ENCODE results near the gene PIK3IP1. TPM values are rescaled to one million over a fixed set of nuclear protein-coding genes. Genes with fewer than 3 reads are reported as not detected.

PIK3IP1 gene
- total RNA-seq, 1 donor from 2014 or later: 15.1 TPM

DNA sequence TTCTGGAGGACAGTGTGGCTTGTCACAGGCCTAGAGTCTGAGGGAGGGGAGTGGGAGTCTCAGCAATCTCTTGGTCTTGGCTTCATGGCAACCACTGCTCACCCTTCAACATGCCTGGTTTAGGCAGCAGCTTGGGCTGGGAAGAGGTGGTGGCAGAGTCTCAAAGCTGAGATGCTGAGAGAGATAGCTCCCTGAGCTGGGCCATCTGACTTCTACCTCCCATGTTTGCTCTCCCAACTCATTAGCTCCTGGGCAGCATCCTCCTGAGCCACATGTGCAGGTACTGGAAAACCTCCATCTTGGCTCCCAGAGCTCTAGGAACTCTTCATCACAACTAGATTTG is 13.0 kb downstream of the PIK3IP1 start:
- DNase-seq (ENCODE audit: low read depth in 2 of 2): no peak

DNA sequence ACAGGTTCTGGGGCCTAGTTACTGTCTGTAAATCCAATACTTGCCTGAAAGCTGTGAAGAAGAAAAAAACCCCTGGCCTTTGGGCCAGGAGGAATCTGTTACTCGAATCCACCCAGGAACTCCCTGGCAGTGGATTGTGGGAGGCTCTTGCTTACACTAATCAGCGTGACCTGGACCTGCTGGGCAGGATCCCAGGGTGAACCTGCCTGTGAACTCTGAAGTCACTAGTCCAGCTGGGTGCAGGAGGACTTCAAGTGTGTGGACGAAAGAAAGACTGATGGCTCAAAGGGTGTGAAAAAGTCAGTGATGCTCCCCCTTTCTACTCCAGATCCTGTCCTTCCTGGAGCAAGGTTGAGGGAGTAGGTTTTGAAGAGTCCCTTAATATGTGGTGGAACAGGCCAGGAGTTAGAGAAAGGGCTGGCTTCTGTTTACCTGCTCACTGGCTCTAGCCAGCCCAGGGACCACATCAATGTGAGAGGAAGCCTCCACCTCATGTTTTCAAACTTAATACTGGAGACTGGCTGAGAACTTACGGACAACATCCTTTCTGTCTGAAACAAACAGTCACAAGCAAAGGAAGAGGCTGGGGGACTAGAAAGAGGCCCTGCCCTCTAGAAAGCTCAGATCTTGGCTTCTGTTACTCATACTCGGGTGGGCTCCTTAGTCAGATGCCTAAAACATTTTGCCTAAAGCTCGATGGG is 13.5 kb downstream of the PIK3IP1 start:
- no peak for DNase-seq (ENCODE audit: low read depth in 2 of 2)

DNA sequence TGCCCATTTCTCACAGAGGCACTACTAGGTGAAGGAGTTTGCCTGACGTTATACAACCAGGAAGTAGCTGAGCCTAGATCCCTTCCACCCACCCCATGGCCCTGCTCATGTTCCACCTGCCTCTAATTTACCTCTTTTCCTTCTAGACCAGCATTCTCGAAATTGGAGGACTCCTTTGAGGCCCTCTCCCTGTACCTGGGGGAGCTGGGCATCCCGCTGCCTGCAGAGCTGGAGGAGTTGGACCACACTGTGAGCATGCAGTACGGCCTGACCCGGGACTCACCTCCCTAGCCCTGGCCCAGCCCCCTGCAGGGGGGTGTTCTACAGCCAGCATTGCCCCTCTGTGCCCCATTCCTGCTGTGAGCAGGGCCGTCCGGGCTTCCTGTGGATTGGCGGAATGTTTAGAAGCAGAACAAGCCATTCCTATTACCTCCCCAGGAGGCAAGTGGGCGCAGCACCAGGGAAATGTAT is 14.1 kb downstream of the PIK3IP1 start:
- no peak for DNase-seq (ENCODE audit: low read depth in 2 of 2)

GRCh38 chr22:31277741-31278140 is 14.5 kb downstream of the PIK3IP1 start:
- DNase-seq (ENCODE audit: low read depth in 2 of 2): no peak

- DNase-seq (ENCODE audit: low read depth in 2 of 2): no peak
Measured at GRCh38 chr22:31276426-31277167, 15.7 kb downstream of the PIK3IP1 start.

GRCh38 chr22:31275576-31275975 is 16.7 kb downstream of the PIK3IP1 start:
- DNase-seq (ENCODE audit: low read depth in 2 of 2): no peak

- no peak for DNase-seq (ENCODE audit: low read depth in 2 of 2)
Measured at GRCh38 chr22:31275018-31275417, 17.3 kb downstream of the PIK3IP1 start.

DNA sequence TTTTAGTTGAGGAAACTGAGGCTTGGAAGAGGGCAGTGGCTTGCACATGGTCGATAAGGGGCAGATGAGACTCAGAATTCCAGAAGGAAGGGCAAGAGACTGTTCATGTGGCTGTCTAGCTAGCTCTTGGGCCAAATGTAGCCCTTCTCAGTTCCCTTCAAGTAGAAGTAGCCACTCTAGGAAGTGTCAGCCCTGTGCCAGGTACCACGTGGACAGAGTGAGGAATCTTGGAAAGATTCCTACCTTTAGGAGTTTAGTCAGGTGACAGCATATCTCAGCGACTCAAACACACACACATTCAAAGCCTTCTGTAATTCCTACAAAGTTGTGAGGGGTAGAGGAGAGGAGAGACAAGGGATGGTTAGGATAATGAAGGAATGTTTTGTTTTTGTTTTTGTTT is 18.3 kb downstream of the PIK3IP1 start:
- no peak for DNase-seq (ENCODE audit: low read depth in 2 of 2)

DNA sequence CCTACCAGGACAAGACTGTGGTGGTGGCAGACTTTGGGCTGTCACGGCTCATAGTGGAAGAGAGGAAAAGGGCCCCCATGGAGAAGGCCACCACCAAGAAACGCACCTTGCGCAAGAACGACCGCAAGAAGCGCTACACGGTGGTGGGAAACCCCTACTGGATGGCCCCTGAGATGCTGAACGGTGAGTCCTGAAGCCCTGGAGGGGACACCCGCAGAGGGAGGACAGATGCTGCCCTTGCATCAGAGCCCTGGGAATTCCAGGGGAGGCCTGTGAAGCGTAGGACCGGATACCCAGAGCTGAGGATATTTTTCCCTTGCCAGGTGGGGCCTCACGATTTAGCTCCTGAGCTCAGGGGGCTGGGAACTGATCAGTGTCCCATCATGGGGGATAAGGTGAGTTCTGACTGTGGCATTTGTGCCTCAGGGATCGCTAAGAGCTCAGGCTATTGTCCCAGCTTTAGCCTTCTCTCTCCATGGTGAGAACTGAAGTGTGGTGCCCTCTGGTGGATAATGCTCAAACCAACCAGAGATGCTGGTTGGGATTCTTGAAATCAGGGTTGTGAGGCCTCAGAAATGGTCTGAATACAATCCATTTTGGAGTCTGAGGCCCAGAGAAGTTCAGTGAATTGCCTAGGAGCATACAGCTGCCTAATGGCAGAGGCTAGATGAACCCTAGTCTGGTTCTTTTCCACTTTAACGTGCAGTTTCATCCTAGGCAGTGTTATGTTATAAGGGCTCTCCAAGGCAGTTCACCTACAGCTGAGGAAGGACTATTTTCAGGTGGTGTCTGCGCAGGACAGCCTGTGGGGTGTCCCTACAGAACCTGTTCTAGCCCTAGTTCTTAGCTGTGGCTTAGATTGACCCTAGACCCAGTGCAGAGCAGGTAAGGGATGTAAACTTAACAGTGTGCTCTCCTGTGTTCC is 19.5 kb downstream of the PIK3IP1 start:
- DNase-seq (ENCODE audit: low read depth in 2 of 2): peak; percentile 75 to 82

DNA sequence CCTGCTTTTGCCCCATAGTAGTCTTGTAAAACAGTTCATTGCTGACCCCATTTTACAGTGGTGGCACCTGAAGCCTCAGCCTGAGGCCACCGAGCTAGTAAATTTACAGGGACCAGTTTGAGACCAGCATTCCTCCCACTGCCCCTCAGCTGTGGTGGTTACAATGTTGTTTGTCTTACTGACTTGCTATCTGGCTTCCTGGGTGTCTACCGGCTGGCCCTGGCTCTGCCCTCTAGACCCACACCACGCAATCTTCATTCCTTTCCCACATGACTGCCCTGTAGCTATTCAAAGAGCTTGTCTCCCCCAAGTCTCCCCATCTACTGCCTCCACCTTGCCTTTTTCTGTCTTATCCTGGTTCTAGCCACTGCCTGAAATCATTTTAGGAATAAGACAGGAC is 20.8 kb downstream of the PIK3IP1 start:
- DNase-seq (ENCODE audit: low read depth in 2 of 2): no peak

GRCh38 chr22:31271026-31271425 is 21.3 kb downstream of the PIK3IP1 start:
- no peak for DNase-seq (ENCODE audit: low read depth in 2 of 2)

- DNase-seq (ENCODE audit: low read depth in 2 of 2): no peak
Measured at GRCh38 chr22:31269892-31270579, 22.3 kb downstream of the PIK3IP1 start.

DNA sequence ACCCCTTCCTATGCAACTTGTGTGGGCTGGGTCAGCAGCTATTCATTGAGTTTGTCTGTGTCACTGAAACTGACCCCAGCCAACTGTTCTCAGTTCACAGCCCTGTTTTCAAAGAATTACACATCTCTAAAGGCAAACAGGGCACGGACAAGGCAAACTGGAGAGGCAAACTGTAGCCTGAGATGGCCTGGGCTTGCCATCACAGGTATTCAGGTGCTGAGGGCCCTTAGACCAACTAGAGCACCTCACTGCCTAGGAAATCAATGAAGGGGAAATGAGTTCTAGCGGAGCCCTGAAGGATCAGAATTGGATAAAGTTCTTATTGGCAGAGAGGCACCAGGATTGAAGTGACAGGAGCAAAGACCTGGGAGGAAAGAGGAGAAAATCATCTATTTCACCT is 24.0 kb downstream of the PIK3IP1 start:
- no peak for DNase-seq (ENCODE audit: low read depth in 2 of 2)

- no peak for DNase-seq (ENCODE audit: low read depth in 2 of 2)
Measured at GRCh38 chr22:31263896-31264640, 28.2 kb downstream of the PIK3IP1 start.

DNA sequence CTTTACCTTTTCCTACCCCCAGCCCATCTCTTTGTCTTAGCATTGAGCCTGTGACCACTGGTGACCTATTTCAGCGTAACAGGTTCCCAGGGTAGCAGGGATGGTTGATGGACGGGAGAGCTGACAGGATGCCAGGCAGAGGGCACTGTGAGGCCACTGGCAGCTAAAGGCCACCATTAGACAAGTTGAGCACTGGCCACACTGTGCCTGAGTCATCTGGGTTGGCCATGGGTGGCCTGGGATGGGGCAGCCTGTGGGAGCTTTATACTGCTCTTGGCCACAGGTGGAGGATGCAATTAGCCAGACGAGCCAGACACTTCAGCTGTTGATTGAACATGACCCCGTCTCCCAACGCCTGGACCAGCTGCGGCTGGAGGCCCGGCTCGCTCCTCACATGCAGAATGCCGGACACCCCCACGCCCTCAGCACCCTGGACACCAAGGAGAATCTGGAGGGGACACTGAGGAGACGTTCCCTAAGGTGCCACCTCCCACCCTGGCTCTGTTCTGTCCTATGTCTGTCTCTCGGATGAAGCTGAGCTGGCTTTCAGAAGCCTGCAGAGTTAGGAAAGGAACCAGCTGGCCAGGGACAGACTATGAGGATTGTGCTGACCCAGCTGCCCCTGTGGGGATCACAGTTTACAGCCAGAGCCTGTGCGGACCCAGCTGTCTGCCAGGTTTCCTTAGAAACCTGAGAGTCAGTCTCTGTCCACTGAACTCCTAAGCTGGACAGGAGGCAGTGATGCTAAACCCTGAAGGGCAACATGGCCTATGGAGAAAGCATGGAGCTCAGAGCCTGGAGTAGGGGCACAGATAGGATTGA is 29.8 kb downstream of the PIK3IP1 start:
- no peak for DNase-seq (ENCODE audit: low read depth in 2 of 2)

GRCh38 chr22:31260474-31260856 is 31.8 kb downstream of the PIK3IP1 start:
- DNase-seq (ENCODE audit: low read depth in 2 of 2): no peak

DNA sequence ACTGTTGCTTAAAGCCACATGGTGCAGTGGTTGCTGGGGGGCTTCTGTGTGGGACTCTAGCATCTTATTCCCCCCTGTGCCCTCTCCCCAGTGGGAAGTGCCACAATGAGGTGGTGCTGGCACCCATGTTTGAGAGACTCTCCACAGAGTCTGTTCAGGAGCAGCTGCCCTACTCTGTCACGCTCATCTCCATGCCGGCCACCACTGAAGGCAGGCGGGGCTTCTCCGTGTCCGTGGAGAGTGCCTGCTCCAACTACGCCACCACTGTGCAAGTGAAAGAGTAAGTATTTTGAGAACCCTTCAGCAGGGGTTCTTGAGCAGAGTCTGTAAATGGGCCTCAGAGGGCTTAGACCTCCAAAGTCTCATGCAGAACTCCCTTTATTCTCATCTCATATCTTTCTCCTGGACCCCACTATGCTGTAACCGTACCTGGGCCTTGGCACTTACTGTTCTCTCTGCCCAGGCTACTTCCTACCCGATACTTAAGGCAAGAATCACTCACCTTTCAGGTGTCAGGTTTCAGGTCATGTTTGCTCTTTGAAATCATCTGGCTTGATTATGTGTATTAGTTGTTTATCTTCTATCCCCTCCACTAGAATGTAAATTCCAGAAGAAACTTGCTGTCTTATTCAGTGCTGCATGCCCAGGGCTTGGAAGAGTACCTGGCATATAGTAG is 32.4 kb downstream of the PIK3IP1 start:
- no peak for DNase-seq (ENCODE audit: low read depth in 2 of 2)

DNA sequence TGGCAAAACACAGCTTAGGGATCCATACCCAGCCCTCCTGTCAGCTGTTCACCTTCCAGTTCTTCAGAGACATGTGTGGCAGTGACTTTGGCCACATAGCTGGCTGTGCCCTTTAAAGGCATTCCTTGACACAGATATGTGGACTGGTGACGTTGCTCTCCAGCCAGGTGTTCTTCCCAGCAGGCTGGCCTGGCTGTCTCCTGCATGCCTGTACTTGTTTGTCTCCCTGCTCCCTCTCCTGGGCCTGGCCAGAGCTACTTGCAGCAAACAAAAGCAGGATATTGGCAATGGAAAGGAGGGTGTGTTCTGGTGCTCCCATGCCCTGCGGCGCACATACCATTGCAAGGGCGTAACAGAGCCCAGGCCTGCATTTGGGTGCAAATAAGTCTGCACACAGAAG is 38.3 kb downstream of the PIK3IP1 start:
- DNase-seq (ENCODE audit: low read depth in 2 of 2): peak; percentile 87 to 93
